Erythroblast (primary cell): ENCODE measurements around the gene UPK1A.

Experiments used
- DNase-seq, 2 experiments: peaks; one replicate each; lab custom pipeline; 2025; lab: John Stamatoyannopoulos, UW
- GATA1 ChIP-seq: IDR thresholded peaks from 2 replicates; pipeline ENCODE4 v1.6.1; 2011; ENCODE audit warnings: low read depth, mild to moderate bottlenecking, control low read depth, low read length, moderate library complexity
- POLR2A ChIP-seq: IDR thresholded peaks from 2 replicates; pipeline ENCODE4 v1.6.1; 2011; ENCODE audit warnings: mild to moderate bottlenecking, low read length

UPK1A gene

DNA sequence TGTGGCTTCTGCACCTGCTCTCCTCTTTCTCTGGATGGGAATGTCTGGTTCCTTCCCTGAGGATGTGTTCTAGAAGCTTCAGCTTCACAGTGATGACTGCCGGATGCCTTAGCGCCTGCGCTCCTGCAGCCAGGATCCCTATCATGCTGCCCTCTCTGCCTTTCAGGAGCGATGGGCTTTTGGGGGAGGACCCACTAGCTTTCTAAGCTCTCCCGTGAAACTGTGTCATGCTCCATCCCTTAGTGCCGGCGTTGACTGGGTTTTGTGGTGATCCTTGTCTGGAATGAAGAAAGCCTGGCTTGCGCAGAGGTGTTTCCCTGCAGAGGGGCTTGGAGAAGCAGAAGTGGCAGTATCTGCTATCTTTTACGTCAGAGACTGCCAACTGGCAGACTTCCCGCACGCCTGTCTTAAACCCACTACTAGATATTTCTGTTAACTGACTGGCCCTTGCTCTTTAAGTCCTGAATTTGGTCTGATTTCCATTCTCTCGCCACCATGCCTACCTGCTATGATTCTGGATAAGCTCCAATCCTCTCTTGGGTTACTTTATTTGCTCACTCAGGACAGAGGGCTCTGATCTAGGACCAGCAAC lies 47.7 kb downstream of the UPK1A start:
- DNase-seq = peak; percentile 43 to 47
- no peak for TF ChIP-seq GATA1
- TF ChIP-seq POLR2A = no peak

DNA sequence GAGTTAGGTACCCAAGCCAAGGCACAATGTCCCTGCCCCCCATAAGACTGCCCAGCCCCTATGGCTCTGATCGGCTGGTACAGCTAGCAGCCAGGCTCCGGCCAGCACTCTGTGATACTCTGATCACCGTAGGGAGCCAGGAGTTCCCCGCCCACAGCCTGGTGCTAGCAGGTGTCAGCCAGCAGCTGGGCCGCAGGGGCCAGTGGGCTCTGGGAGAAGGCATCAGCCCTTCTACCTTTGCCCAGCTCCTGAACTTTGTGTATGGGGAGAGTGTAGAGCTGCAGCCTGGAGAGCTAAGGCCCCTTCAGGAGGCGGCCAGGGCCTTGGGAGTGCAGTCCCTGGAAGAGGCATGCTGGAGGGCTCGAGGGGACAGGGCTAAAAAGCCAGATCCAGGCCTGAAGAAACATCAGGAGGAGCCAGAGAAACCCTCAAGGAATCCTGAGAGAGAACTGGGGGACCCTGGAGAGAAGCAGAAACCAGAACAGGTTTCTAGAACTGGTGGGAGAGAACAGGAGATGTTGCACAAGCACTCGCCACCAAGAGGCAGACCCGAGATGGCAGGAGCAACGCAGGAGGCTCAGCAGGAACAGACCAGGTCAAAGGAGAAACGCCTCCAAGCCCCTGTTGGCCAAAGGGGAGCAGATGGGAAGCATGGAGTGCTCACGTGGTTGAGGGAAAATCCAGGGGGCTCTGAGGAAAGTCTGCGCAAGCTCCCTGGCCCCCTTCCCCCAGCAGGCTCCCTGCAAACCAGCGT lies 48.5 kb downstream of the UPK1A start:
- TF ChIP-seq POLR2A = no peak
- DNase-seq = peak in 1 of 2 experiments; percentile 24

DNA sequence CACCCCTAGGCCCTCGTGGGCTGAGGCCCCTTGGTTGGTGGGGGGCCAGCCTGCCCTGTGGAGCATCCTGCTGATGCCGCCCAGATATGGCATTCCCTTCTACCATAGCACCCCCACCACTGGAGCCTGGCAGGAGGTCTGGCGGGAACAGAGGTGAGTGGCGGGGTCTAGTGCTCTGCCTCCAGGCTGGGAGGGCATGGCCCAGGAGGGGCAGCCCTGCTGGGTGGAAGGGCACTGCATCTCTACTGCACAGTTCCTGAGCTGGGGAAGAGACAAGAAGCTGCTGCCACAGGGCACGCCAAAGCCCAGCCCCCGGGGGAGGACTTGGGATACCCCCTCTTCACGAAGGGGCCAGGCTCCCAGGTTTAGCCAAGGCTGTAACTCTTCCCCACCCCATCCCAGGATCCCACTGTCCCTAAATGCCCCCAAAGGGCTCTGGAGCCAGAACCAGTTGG lies 49.1 kb downstream of the UPK1A start:
- DNase-seq = no peak
- no peak for TF ChIP-seq POLR2A
- no peak for TF ChIP-seq GATA1

DNA sequence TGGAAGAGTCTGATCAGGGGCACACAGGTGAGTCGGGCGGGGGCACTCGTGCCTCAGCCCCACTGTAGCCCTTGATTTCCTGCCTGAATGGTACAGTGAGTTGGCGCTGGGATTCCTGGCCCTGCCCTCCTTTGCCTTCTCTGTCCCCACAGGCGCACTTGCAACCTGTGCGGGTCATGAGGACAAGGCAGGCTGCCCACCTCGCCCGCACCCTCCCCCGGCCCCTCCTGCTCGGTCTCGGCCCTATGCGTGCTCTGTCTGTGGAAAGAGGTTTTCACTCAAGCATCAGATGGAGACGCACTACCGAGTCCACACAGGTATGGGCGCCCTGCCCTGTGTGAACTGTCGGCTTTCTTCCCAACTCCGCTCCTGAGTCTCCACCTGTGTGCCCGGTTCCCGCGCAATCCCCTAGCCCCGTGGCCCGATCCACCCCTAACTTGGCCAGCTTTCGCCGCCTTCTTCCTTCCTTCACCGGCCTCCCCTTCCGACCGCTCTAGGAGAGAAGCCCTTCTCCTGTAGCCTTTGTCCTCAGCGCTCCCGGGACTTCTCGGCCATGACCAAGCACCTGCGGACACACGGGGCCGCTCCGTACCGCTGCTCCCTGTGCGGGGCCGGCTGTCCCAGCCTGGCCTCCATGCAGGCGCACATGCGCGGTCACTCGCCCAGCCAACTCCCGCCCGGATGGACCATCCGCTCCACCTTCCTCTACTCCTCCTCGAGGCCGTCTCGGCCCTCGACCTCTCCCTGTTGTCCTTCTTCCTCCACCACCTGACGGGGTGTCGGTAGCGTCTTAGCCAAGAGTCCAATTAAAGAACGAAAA lies 49.9 kb downstream of the UPK1A start:
- TF ChIP-seq POLR2A = no peak
- no peak for TF ChIP-seq GATA1
- DNase-seq = no peak

DNA sequence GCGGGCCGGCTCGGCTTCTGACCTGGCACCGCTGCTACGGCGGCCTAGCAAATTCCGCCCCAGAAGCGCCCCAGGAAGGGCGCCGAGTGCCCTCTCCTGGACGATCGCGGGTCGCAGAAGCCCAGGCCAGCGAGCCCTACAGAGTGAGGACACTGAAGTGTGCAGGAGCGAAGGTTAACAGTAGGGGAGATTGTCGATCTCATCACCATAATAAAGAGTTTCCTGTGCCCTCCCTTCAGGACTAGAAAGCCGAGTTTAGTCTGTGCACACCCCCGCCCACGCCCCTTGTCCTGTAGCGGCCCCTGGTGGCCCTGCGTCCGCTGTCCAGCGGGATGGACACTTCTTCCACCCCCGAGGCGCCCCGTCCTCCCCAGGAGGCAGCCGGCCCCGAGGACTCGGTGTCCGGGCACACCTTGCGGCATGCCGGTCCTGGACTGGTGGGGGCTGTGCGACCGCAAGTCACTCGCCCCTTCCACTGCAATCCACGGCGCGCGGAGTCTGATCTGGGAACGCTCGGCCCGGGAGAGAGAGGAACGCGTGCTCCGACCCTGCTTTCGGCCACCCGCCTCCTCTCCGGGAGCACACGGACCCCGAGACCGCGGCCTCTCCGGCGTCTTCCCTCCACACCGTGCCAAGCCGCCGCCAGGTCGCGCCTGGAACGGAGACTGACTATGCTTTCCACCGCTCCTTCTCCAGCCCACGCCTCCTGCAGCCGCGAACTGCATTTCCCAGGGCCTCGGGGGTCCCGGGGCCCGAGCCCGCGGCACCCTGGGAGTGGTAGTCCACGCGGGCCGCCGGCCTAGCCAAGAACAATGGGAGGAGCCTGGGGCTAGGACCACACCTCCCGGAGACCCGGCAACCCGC lies 50.7 kb downstream of the UPK1A start:
- no peak for TF ChIP-seq GATA1
- TF ChIP-seq POLR2A = no peak
- peak; percentile 89 to 97 for DNase-seq

DNA sequence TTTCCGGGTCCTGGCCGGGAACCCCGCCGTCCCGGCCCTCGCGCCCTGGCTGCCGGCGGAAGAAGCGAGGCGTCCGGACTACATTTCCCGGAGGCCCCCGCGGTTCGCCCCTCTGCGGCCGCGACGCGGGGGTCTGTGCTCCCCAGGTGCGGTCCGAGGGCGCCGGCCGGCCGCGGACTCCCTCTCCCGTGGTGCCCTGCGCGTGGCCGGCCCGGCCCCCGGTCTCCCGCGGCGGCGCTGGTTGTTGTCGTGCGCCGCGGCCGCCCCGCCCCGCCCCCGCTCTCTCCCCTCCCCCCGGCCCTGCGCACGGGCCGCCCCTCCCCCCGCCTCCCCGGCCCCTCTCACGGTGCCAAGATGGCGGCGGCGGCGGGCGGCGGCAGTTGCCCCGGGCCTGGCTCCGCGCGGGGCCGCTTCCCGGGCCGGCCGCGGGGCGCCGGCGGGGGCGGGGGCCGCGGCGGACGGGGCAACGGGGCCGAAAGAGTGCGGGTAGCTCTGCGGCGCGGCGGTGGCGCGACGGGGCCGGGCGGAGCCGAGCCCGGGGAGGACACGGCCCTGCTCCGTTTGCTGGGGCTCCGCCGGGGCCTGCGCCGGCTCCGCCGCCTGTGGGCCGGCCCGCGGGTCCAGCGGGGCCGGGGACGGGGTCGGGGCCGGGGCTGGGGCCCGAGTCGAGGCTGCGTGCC lies 51.5 kb downstream of the UPK1A start, which contains the start of gene KMT2B:
TSS of gene KMT2B (plus strand) at position 339 of the 680 bp plus-strand sequence. CDS start at position 355, 16 bp downstream.
- TF ChIP-seq POLR2A (no peak), GATA1 (no peak)
- peak; percentile 94 to 97 for DNase-seq

DNA sequence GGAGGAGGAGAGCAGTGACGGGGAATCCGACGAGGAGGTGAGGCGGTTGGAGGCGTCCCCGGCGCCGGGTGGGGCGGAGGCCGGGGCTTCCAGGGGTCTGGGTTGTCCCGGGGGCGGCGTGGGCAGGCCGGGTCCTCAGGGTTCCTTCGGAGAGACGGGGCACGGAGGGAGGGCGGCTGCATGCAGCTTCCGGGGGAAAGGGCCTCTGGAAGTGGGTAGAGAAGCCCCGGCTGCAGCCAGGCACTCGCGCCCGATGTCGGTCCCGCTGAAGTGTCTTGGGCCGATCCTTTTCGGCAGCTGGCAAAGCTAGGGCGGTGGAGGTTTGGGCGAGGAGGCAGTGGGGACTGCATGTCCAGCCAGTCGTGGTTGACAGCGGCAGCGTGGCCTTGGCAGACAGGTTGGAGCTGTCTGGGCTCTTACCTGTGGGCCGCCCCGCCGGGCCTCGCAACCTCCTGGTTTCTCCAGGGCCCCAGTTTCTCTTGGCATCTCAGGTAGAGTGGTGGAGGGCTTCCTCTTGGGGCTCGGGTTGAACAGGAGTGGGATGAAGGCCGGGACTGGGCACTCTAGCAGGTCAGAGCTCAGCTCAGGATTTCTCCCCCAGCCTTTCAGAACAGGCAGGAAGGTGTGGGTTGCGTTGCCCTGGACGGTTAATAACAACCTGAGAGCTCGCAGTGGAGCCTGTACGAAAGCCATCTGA lies 52.2 kb downstream of the UPK1A start:
- TF ChIP-seq POLR2A (no peak), GATA1 (no peak)
- DNase-seq = peak; percentile 60 to 67

DNA sequence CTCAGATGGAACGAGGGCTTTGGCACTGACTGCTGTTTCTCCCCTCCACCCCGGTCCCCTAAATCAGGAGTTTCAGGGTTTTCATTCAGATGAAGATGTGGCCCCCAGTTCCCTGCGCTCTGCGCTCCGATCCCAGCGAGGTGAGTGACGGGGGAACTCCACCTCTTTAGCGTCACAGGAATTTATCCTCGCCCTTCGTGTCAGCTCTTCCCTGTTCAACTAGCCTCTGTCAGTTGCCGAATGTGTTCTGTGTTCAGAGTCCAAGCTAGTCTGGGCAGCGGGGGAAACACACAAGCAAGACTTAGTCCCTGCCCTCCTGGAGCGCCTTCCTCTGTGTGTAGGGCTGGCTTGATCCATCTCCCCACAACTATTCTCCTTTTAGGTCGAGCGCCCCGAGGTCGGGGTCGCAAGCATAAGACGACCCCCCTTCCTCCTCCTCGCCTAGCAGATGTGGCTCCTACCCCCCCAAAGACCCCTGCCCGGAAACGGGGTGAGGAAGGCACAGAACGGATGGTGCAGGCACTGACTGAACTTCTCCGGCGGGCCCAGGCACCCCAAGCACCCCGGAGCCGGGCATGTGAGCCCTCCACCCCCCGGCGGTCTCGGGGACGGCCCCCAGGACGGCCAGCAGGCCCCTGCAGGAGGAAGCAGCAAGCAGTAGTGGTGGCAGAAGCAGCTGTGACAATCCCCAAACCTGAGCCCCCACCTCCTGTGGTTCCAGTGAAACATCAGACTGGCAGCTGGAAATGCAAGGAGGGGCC lies 53.3 kb downstream of the UPK1A start:
- no peak for DNase-seq
- TF ChIP-seq GATA1 (no peak), POLR2A (no peak)

DNA sequence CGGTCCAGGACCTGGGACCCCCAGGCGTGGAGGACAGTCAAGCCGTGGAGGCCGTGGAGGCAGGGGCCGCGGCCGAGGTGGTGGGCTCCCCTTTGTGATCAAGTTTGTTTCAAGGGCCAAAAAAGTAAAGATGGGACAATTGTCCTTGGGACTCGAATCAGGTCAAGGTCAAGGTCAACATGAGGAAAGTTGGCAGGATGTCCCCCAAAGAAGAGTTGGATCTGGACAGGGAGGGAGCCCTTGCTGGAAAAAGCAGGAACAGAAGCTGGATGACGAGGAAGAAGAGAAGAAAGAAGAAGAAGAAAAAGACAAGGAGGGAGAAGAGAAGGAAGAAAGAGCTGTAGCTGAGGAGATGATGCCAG lies 53.8 kb downstream of the UPK1A start:
- TF ChIP-seq POLR2A = no peak
- no peak for DNase-seq

DNA sequence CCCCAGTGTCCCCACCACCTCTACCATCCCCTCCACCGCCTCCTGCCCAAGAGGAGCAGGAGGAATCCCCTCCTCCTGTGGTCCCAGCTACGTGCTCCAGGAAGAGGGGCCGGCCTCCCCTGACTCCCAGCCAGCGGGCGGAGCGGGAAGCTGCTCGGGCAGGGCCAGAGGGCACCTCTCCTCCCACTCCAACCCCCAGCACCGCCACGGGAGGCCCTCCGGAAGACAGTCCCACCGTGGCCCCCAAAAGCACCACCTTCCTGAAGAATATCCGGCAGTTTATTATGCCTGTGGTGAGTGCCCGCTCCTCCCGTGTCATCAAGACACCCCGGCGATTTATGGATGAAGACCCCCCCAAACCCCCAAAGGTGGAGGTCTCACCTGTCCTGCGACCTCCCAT lies 54.3 kb downstream of the UPK1A start:
- no peak for DNase-seq
- TF ChIP-seq GATA1 = no peak

DNA sequence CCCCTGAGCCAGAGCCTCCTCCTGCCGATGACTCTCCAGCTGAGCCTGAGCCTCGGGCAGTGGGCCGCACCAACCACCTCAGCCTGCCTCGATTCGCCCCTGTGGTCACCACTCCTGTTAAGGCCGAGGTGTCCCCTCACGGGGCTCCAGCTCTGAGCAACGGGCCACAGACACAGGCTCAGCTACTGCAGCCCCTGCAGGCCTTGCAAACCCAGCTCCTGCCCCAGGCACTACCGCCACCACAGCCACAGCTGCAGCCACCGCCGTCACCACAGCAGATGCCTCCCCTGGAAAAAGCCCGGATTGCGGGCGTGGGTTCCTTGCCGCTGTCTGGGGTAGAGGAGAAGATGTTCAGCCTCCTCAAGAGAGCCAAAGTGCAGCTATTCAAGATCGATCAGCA lies 55.1 kb downstream of the UPK1A start:
- TF ChIP-seq GATA1 (no peak), POLR2A (no peak)
- DNase-seq = no peak

DNA sequence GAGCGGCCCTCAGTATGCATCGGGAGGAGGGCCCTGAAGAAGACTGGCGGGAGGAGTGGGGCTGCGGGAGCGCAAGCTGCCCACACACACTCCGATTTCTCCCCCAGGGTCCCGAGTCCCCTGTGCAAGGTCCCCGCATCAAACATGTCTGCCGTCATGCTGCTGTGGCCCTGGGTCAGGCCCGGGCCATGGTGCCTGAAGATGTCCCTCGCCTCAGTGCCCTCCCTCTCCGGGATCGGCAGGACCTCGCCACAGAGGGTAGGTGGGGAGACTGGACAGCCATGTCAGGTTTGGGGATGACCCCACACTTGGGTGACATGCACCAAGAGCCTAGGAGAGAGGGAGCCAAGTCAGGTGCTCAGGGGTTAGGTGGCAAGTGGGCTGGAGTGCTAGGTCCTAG lies 56.1 kb downstream of the UPK1A start:
- no peak for DNase-seq
- TF ChIP-seq GATA1 = no peak
- TF ChIP-seq POLR2A = no peak
